HPDE6-E6E7 (cell line): ENCODE data around the gene CTSS.

Experiments used
- DNase-seq: peaks from one replicate; pipeline ENCODE4 v3.0.0; 2011; ENCODE audit warnings: missing footprints; ENCODE audit errors: extremely low spot score

The CTSS gene

DNA sequence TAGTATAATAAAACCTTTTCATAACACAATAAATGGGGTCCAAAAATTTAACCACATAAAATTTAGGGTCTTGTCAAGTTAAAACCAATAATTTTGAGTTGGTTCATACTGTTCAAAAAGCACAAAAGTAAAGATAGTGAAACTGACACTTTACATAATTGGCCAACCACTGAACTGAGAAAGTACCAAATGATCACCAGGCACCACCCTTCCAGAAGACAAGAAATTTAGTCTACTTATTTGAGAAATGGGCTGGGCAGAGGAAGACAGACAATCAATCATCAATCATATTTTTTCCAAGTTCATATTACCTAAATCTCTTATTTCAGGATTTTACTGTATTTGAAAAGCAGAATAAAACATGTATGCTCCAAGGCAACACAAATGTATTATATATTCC is 62.2 kb downstream of the CTSS start:
- DNase-seq, result no peak

- DNase-seq, result peak; percentile 90
Observed at GRCh38 chr1:150696995-150697927, 68.3 kb downstream of the CTSS start, which contains the start of gene GOLPH3L. GOLPH3L (minus strand) TSS chr1:150697154; CDS start chr1:150694838, 2,316 bp downstream.

DNA sequence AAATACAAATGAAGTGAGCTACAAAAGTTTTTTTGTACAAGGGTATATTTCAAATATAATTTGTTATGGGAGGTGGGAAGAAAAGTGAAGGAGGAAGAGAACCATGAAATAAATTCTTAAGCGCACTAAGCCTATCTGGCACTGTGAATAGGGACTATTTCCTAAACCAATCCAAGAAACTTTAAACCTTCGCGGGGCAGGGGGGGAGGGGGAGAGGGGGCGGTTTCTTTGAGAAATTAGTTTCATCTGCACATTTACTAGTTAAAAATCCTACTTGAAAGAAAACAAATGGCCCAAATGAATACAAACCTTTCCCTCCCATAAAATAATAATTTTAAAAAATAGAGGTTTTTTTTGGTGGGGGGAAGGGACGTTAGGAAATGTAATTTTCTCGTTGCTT is 69.0 kb downstream of the CTSS start:
- no peak for DNase-seq

- no peak for DNase-seq
Observed at GRCh38 chr1:150696162-150696561, 69.4 kb downstream of the CTSS start.

GRCh38 chr1:150695561-150695960 is 70.0 kb downstream of the CTSS start:
- DNase-seq, result no peak

- no peak for DNase-seq
Observed at GRCh38 chr1:150692720-150693119, 72.9 kb downstream of the CTSS start.

DNA sequence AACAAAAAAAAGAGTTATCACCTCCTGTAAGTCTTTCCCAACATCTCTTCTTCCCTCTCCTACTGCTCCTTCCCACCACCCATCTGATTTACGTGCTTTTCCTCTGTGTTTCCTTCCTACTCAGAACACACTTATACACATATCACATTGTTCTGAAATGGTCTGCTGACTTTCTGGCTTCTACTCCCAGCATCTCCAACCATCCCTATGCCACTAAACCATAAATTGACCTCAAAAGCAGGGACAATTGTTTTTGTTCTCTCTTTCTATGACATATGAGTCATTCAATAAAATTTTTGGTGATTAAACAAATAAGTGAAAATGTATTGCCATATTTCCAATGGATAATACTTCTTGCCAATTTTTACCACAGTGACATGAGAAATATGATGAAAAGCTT is 76.8 kb downstream of the CTSS start:
- no peak for DNase-seq

DNA sequence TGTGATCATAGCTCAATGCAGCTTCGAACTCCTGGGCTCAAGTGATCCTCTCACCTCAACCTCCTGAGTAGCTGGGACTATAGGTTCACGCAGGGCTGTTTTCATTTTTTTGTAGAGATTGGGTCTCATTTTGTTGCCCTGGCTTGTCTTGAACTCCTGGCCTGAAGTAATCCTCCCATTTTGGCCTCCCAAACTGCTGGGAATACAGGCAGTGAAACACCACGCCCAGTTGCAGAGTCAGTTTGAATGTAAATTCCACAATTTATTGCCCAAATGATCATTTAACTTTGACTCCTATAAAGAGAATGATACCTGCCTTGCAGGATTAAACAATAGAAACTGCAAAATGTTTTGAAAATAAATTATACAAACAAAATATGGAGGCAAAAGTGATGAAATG is 79.3 kb downstream of the CTSS start:
- DNase-seq, result no peak

DNA sequence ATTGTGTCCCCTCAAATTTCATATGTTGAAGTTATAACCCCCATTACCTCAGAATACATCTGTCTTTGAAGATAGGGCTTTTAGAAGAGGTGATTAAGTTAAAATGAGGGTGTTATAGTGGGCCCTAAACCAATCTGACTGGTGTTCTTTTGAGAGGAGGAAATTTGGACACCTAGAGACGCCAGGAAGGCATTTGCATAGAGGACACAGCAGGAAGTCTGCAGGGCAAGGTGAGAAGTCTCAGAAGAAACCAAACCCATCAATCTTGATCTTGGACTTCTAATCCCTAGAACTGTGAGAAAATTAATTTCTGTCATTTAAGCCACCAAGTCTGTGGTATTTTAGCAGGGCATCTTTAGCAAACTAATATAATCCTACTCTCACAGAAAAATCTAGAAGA is 81.7 kb downstream of the CTSS start:
- DNase-seq, result no peak
